GM23338 (cell line): ENCODE results near the gene PHLDA3. TPM values are rescaled to one million over a fixed set of nuclear protein-coding genes. Genes with fewer than 3 reads are reported as not detected.

Source experiments
- ATAC-seq: fragments of 200-7000 bp; cut with Tn5 transposase; 3 replicates; pipeline ENCODE4 v1.9.1; 2020
- DNase-seq: peaks from one replicate; pipeline ENCODE4 v3.0.0-alpha.2; 2015; ENCODE audit warnings: low spot score
- H2AFZ ChIP-seq: fragments of 200-600 bp; sonication (generic); 2 replicates; pipeline ENCODE4 v1.8.0; 2016; ENCODE audit warnings: antibody characterized with exemption, mild to moderate bottlenecking, moderate library complexity
- H3F3A ChIP-seq: fragments of 200-600 bp; sonication (generic); replicated peaks from 2 replicates; pipeline ENCODE4 v1.8.0; 2017; ENCODE audit warnings: antibody characterized with exemption, mixed run types, low read depth
- H3K27ac ChIP-seq: fragments of 200-600 bp; sonication (generic); 2 replicates; pipeline ENCODE4 v1.6.1; 2016; ENCODE audit warnings: low read depth
- H3K27me3 ChIP-seq: fragments of 200-600 bp; sonication (generic); 2 replicates; pipeline ENCODE4 v1.8.0; 2016; ENCODE audit warnings: mild to moderate bottlenecking, mixed run types, moderate library complexity; ENCODE audit not compliant: insufficient read depth
- H3K36me3 ChIP-seq: fragments of 200-600 bp; sonication (generic); 2 replicates; pipeline ENCODE4 v1.8.0; 2016; ENCODE audit warnings: mild to moderate bottlenecking; ENCODE audit not compliant: insufficient read depth
- H3K4me1 ChIP-seq: fragments of 200-600 bp; sonication (generic); 2 replicates; pipeline ENCODE4 v1.8.0; 2016; ENCODE audit warnings: mild to moderate bottlenecking, moderate library complexity; ENCODE audit not compliant: insufficient read depth
- H3K4me2 ChIP-seq: fragments of 200-600 bp; sonication (generic); 2 replicates; pipeline ENCODE4 v1.7.1; 2017; ENCODE audit warnings: mixed run types
- H3K4me3 ChIP-seq: fragments of 200-600 bp; sonication (generic); 2 replicates; pipeline ENCODE4 v1.6.1; 2016; ENCODE audit warnings: mixed run types
- H3K79me2 ChIP-seq: fragments of 200-600 bp; sonication (generic); replicated peaks from 2 replicates; pipeline ENCODE4 v1.8.0; 2017; ENCODE audit warnings: mild to moderate bottlenecking; ENCODE audit not compliant: insufficient read depth
- H3K9me2 ChIP-seq: fragments of 200-600 bp; sonication (generic); 2 replicates; pipeline ENCODE4 v1.8.0; 2017; ENCODE audit not compliant: insufficient read depth
- H4K20me1 ChIP-seq: fragments of 200-600 bp; sonication (generic); replicated peaks from 2 replicates; pipeline ENCODE4 v1.8.0; 2017; ENCODE audit warnings: mild to moderate bottlenecking; ENCODE audit not compliant: insufficient read depth
- H3K27ac Mint-ChIP-seq: 2 replicates; pipeline ENCODE4 v1.8.0; 2020; ENCODE audit warnings: inconsistent platforms, mild to moderate bottlenecking, moderate library complexity, mixed read lengths
- H3K27me3 Mint-ChIP-seq: 3 replicates; pipeline ENCODE4 v1.8.0; 2022; ENCODE audit warnings: low read depth, mild to moderate bottlenecking, moderate library complexity, mixed read lengths, inconsistent platforms; ENCODE audit not compliant: insufficient read depth, poor library complexity
- H3K36me3 Mint-ChIP-seq: 3 replicates; pipeline ENCODE4 v1.8.0; 2021; ENCODE audit warnings: low read depth, mild to moderate bottlenecking, inconsistent platforms, moderate library complexity, mixed read lengths
- H3K4me1 Mint-ChIP-seq: 3 replicates; pipeline ENCODE4 v1.8.0; 2020; ENCODE audit warnings: mild to moderate bottlenecking, inconsistent platforms, mixed read lengths
- H3K4me3 Mint-ChIP-seq: 3 replicates; pipeline ENCODE4 v1.8.0; 2021; ENCODE audit warnings: moderate library complexity, mild to moderate bottlenecking, inconsistent platforms, mixed read lengths
- H3K9me3 Mint-ChIP-seq: 3 replicates; pipeline ENCODE4 v1.8.0; 2020; ENCODE audit warnings: moderate library complexity, mild to moderate bottlenecking, inconsistent platforms, mixed read lengths
- CREB1 ChIP-seq: fragments of 250-450 bp; sonication (Bioruptor Pico); IDR thresholded peaks from 2 replicates; pipeline ENCODE4 v1.5.0; 2020; ENCODE audit warnings: low read depth, mild to moderate bottlenecking, moderate library complexity
- EZH2 ChIP-seq: fragments of 200-600 bp; sonication (generic); IDR thresholded peaks from one replicate; pipeline ENCODE4 v1.8.0; 2017; ENCODE audit warnings: antibody characterized with exemption, mild to moderate bottlenecking, low read depth; ENCODE audit not compliant: unreplicated experiment
- EZH2phosphoT487 ChIP-seq: fragments of 200-600 bp; sonication (generic); IDR thresholded peaks from one replicate; pipeline ENCODE4 v1.8.1; 2018; ENCODE audit warnings: antibody characterized with exemption; ENCODE audit not compliant: unreplicated experiment
- NANOG ChIP-seq: IDR thresholded peaks from 2 replicates; pipeline ENCODE4 v1.6.1; 2016; ENCODE audit warnings: antibody characterized with exemption, borderline replicate concordance
- POLR2AphosphoS5 ChIP-seq: IDR thresholded peaks from 2 replicates; pipeline ENCODE4 v1.6.1; 2016; ENCODE audit warnings: antibody characterized with exemption, low read depth
- STAT1 ChIP-seq: IDR thresholded peaks from one replicate; pipeline ENCODE4 v1.6.1; 2016; ENCODE audit warnings: antibody characterized with exemption; ENCODE audit not compliant: unreplicated experiment
- ZNF114 ChIP-seq: fragments of 250-450 bp; sonication (Bioruptor Pico); IDR thresholded peaks from 2 replicates; pipeline ENCODE4 v1.5.0; 2020; ENCODE audit warnings: mild to moderate bottlenecking, moderate library complexity
- polyA plus RNA-seq: library from polyadenylated mRNA; unstranded; fragments of >200 nt; fragmentation: Nextera tagmentation; extraction: Ambion mirVana; gene quantifications from 2 replicates; pipeline ENCODE4 v1.2.1, GENCODE V29; 2016
- total RNA-seq: library from RNA; depleted of rRNA; stranded (reverse); fragments of >200 nt; shearing (Covaris generic); gene quantifications from 2 replicates; pipeline ENCODE4 v1.2.3, GENCODE V29; 2014
- TF ChIP-seq, protein P1 (sequence below): fragments of 250-450 bp; sonication (Bioruptor Pico); IDR thresholded peaks from 2 replicates; pipeline ENCODE4 v1.5.0; 2020; ENCODE audit warnings: mild to moderate bottlenecking, moderate library complexity
- TF ChIP-seq, protein P2 (sequence below): IDR thresholded peaks from one replicate; pipeline ENCODE4 v1.6.1; 2018; ENCODE audit warnings: antibody characterized with exemption; ENCODE audit not compliant: unreplicated experiment

PHLDA3 gene
- total and polyA plus RNA-seq, 2 experiments from 2014 or later = 37.5 to 87.4 TPM

DNA sequence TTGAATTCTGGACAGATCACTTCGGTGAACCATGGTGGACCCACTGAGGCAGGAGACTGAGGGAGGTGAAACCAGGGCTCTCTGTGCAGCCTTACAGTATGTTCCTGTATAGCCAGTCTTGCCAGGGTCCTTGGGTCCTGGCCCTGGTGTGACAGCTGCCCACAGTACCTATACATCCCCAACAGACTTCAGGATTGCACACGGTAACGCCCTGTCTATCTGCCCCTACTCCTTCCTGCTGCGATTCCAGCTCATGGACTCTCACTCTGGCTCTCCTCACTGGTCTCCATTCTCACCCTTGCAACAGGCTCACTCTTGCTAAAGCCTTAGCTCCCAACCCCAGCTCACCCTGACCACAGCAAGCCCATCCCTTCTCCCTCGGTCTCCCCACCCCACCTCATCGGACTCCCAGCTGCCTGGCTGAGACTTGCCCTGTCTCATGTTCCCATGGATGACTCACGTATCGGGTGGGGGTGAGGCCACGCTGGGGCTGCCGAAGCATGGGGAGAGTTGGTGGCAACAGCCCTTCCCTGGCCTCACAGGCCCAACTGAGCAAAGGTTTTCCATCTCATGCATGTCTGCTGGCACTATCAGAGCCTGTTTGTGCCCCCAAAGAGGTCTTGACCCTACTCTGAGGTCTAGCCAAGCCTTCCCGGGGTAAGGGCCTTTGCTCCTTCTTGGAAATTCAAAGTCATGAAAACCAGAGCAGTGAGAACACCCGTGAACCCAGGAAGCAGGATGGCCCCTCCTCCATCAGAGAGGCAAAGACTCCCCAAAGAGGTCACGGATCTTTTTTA, 7.1 kb downstream of the PHLDA3 start:
- Histone ChIP-seq H3K9me2 (no peaks in the 10 kb centered on the region), H3K27me3 (no peaks in the 10 kb centered on the region), H3K27ac (no peak overlapping the region), H3K4me1 (peaks cover 3% of the 10 kb centered on the region), H2AFZ (no peak overlapping the region), H3K4me2 (no peak overlapping the region), H3K79me2 (peaks cover 2% of the 10 kb centered on the region), H4K20me1 (peaks cover 2% of the 10 kb centered on the region), H3K36me3 (no peaks in the 10 kb centered on the region; the same call in 1 of the 2 replicates), H3F3A (peaks cover 7% of the 10 kb centered on the region; the same call in 1 of the 2 replicates), H3K4me3 (no peak overlapping the region)
- Mint-ChIP-seq H3K9me3 (no peaks in the 10 kb centered on the region), H3K4me3 (no peak overlapping the region), H3K36me3 (peaks cover 18% of the 10 kb centered on the region), H3K27me3 (peaks cover 15% of the 10 kb centered on the region), H3K4me1 (peaks cover 18% of the 10 kb centered on the region), H3K27ac (no peak overlapping the region)
- TF ChIP-seq ZNF114 (no peak), EZH2phosphoT487 (no peak)
- ATAC-seq (no peak; the same call in 2 of the 3 replicates), DNase-seq (no peak)

DNA sequence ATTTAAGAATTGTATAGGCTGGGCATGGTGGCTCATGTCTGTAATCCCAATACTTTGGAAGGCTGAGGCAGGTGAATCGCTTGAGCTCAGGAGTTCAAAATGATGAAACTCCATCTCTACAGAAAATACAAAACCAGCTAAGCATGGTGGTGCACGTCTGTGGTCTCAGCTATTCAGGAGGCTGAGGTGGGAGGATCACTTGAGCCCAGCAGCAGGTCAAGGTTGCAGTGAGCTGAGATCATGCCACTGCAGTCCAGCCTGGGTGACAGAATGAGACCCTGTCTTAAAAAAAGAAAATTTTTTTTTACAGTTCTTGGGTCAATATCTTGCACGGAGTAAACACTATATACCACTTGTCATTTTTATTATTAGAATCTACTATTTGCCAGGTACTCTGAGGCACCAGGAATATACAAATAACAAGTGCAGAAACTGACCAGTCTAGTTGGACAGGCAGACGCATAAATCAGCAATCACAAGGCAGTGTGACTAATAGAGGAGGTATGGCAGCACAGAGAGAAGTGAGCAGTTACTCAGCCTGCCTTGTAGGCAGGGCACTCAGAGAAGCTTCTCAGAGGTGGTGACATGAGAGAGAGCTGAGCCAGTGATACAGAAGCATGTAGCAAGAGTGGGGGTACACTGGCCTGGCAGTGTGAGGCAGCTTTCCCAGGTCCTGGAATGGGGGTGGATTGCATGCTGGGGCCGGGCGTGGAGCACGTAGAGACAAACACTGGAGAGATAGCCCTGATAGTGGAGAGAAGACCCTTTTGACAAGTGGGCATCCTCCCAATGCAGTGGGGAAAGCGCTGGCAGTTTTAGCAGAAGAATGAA, 8.0 kb downstream of the PHLDA3 start:
- Mint-ChIP-seq H3K4me1 (peaks cover 25% of the 10 kb centered on the region), H3K27ac (no peak overlapping the region), H3K27me3 (peaks cover 15% of the 10 kb centered on the region), H3K36me3 (peaks cover 16% of the 10 kb centered on the region), H3K9me3 (no peaks in the 10 kb centered on the region), H3K4me3 (no peak overlapping the region)
- Histone ChIP-seq H3F3A (peaks cover 7% of the 10 kb centered on the region; the same call in 1 of the 2 replicates), H2AFZ (no peak overlapping the region), H3K79me2 (no peaks in the 10 kb centered on the region; the same call in 1 of the 2 replicates), H3K27ac (no peak overlapping the region), H3K4me1 (peaks cover 11% of the 10 kb centered on the region), H3K27me3 (no peaks in the 10 kb centered on the region), H3K36me3 (no peaks in the 10 kb centered on the region; the same call in 1 of the 2 replicates), H3K9me2 (no peaks in the 10 kb centered on the region), H3K4me3 (no peak overlapping the region), H4K20me1 (no peaks in the 10 kb centered on the region), H3K4me2 (no peak overlapping the region)
- ATAC-seq (no peak), DNase-seq (no peak)
- TF ChIP-seq STAT1 (no peak), POLR2AphosphoS5 (no peak), NANOG (no peak), ZNF114 (no peak), CREB1 (CRISPR knock-in tag) (no peak), EZH2 (no peak)
- TF ChIP-seq, protein P1, sequence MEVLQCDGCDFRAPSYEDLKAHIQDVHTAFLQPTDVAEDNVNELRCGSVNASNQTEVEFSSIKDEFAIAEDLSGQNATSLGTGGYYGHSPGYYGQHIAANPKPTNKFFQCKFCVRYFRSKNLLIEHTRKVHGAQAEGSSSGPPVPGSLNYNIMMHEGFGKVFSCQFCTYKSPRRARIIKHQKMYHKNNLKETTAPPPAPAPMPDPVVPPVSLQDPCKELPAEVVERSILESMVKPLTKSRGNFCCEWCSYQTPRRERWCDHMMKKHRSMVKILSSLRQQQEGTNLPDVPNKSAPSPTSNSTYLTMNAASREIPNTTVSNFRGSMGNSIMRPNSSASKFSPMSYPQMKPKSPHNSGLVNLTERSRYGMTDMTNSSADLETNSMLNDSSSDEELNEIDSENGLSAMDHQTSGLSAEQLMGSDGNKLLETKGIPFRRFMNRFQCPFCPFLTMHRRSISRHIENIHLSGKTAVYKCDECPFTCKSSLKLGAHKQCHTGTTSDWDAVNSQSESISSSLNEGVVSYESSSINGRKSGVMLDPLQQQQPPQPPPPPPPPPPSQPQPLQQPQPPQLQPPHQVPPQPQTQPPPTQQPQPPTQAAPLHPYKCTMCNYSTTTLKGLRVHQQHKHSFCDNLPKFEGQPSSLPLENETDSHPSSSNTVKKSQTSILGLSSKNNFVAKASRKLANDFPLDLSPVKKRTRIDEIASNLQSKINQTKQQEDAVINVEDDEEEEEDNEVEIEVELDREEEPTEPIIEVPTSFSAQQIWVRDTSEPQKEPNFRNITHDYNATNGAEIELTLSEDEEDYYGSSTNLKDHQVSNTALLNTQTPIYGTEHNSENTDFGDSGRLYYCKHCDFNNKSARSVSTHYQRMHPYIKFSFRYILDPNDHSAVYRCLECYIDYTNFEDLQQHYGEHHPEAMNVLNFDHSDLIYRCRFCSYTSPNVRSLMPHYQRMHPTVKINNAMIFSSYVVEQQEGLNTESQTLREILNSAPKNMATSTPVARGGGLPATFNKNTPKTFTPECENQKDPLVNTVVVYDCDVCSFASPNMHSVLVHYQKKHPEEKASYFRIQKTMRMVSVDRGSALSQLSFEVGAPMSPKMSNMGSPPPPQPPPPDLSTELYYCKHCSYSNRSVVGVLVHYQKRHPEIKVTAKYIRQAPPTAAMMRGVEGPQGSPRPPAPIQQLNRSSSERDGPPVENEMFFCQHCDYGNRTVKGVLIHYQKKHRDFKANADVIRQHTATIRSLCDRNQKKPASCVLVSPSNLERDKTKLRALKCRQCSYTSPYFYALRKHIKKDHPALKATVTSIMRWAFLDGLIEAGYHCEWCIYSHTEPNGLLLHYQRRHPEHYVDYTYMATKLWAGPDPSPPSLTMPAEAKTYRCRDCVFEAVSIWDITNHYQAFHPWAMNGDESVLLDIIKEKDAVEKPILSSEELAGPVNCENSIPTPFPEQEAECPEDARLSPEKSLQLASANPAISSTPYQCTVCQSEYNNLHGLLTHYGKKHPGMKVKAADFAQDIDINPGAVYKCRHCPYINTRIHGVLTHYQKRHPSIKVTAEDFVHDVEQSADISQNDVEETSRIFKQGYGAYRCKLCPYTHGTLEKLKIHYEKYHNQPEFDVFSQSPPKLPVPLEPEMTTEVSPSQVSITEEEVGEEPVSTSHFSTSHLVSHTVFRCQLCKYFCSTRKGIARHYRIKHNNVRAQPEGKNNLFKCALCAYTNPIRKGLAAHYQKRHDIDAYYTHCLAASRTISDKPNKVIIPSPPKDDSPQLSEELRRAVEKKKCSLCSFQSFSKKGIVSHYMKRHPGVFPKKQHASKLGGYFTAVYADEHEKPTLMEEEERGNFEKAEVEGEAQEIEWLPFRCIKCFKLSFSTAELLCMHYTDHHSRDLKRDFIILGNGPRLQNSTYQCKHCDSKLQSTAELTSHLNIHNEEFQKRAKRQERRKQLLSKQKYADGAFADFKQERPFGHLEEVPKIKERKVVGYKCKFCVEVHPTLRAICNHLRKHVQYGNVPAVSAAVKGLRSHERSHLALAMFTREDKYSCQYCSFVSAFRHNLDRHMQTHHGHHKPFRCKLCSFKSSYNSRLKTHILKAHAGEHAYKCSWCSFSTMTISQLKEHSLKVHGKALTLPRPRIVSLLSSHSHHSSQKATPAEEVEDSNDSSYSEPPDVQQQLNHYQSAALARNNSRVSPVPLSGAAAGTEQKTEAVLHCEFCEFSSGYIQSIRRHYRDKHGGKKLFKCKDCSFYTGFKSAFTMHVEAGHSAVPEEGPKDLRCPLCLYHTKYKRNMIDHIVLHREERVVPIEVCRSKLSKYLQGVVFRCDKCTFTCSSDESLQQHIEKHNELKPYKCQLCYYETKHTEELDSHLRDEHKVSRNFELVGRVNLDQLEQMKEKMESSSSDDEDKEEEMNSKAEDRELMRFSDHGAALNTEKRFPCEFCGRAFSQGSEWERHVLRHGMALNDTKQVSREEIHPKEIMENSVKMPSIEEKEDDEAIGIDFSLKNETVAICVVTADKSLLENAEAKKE (CRISPR knock-in tag) = no peak
- TF ChIP-seq, protein P2, sequence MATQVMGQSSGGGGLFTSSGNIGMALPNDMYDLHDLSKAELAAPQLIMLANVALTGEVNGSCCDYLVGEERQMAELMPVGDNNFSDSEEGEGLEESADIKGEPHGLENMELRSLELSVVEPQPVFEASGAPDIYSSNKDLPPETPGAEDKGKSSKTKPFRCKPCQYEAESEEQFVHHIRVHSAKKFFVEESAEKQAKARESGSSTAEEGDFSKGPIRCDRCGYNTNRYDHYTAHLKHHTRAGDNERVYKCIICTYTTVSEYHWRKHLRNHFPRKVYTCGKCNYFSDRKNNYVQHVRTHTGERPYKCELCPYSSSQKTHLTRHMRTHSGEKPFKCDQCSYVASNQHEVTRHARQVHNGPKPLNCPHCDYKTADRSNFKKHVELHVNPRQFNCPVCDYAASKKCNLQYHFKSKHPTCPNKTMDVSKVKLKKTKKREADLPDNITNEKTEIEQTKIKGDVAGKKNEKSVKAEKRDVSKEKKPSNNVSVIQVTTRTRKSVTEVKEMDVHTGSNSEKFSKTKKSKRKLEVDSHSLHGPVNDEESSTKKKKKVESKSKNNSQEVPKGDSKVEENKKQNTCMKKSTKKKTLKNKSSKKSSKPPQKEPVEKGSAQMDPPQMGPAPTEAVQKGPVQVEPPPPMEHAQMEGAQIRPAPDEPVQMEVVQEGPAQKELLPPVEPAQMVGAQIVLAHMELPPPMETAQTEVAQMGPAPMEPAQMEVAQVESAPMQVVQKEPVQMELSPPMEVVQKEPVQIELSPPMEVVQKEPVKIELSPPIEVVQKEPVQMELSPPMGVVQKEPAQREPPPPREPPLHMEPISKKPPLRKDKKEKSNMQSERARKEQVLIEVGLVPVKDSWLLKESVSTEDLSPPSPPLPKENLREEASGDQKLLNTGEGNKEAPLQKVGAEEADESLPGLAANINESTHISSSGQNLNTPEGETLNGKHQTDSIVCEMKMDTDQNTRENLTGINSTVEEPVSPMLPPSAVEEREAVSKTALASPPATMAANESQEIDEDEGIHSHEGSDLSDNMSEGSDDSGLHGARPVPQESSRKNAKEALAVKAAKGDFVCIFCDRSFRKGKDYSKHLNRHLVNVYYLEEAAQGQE = no peak
